Measurements from ENCODE around the gene BRD4.
A peak's percentile ranks its signal among the peaks of the same experiment; 100 is the strongest.

The BRD4 gene

GRCh38 chr19:15223649-15224361 is 108.5 kb downstream of the BRD4 start:
- Histone ChIP-seq H3K27ac (peak overlapping the region; percentile 89 to 92), H3K4me3 (peak overlapping the region; percentile 60 to 72), H3K9me3 (no peaks in the 10 kb centered on the region), H3K4me1 (peaks cover 3 to 39% (median 21%) of the 10 kb centered on the region in 4 donors), H3K27me3 (no peaks in the 10 kb centered on the region), H3K36me3 (no peaks in the 10 kb centered on the region)
- no peak for TF ChIP-seq CTCF (IDR thresholded peaks at IDR 0.05)
- no peak for DNase-seq
- intact Hi-C loops (cut with DNase I; ENCODE audit: low total_unique reads) = no loop called here

- intact Hi-C loops (cut with DNase I; ENCODE audit: low total_unique reads) = no loop called here
Measured at GRCh38 chr19:15222738-15223648, 109.3 kb downstream of the BRD4 start.

GRCh38 chr19:15220833-15221232 is 111.5 kb downstream of the BRD4 start:
- Histone ChIP-seq H3K36me3 (no peaks in the 10 kb centered on the region), H3K4me1 (peaks cover 3 to 45% (median 21%) of the 10 kb centered on the region in 4 donors), H3K9me3 (no peaks in the 10 kb centered on the region), H3K27ac (peak overlapping the region in 1 of 2 donors; percentile 62), H3K4me3 (no peak overlapping the region), H3K27me3 (no peaks in the 10 kb centered on the region)
- TF ChIP-seq CTCF (IDR thresholded peaks at IDR 0.05) = no peak
- intact Hi-C loops (cut with DNase I; ENCODE audit: low total_unique reads) = no loop called here
- DNase-seq = no peak

More at GRCh38 chr19:15222738-15223648, 109.3 kb downstream of the BRD4 start:
- H3K9me3 ChIP-seq = no peaks in the 10 kb centered on the region
- peak in 1 of 2 experiments; percentile 20 for TF ChIP-seq CTCF (IDR thresholded peaks at IDR 0.05)
- H3K36me3 ChIP-seq = no peaks in the 10 kb centered on the region
- H3K27me3 ChIP-seq = no peaks in the 10 kb centered on the region
- peak overlapping the region; percentile 60 to 72 for H3K4me3 ChIP-seq
- peak overlapping the region; percentile 89 to 92 for H3K27ac ChIP-seq
- peaks cover 3 to 39% (median 21%) of the 10 kb centered on the region in 4 donors for H3K4me1 ChIP-seq
- DNase-seq = peak; percentile 90 to 98

- no peaks in the 10 kb centered on the region for H3K36me3 ChIP-seq
- TF ChIP-seq CTCF (IDR thresholded peaks at IDR 0.05) = no peak
- no peak overlapping the region for H3K4me3 ChIP-seq
- H3K4me1 ChIP-seq = peaks cover 3 to 60% (median 34%) of the 10 kb centered on the region in 4 donors
- no peak for DNase-seq
- no peak overlapping the region for H3K27ac ChIP-seq
- intact Hi-C loops (cut with DNase I; ENCODE audit: low total_unique reads) = no loop called here
- H3K27me3 ChIP-seq = no peaks in the 10 kb centered on the region
- no peaks in the 10 kb centered on the region for H3K9me3 ChIP-seq
Measured at GRCh38 chr19:15218501-15218900, 113.8 kb downstream of the BRD4 start.

GRCh38 chr19:15216363-15216762 is 116.0 kb downstream of the BRD4 start:
- Histone ChIP-seq H3K27me3 (no peaks in the 10 kb centered on the region), H3K4me1 (peaks cover 0 to 68% (median 33%) of the 10 kb centered on the region in 4 donors), H3K36me3 (no peaks in the 10 kb centered on the region), H3K27ac (peak overlapping the region in 1 of 2 donors; percentile 84), H3K4me3 (no peak overlapping the region), H3K9me3 (no peaks in the 10 kb centered on the region)
- intact Hi-C loops (cut with DNase I; ENCODE audit: low total_unique reads) = no loop called here
- DNase-seq = no peak
- TF ChIP-seq CTCF (IDR thresholded peaks at IDR 0.05) = no peak
